Neural cell (in vitro differentiated cells): ENCODE results near the gene SIDT1. TPM values are rescaled to one million over a fixed set of nuclear protein-coding genes. Genes with fewer than 3 reads are reported as not detected.

Experiments
- H2AFZ ChIP-seq: fragments of 200-600, 300-800 bp; sonication (generic), shearing (Covaris generic); 2 replicates; pipeline ENCODE4 v1.6.0; 2014; ENCODE audit warnings: low read depth, mild to moderate bottlenecking, antibody characterized with exemption, low read length, moderate library complexity
- H3F3A ChIP-seq: fragments of 200-600 bp; shearing (Covaris generic); 2 replicates; pipeline ENCODE4 v1.6.1; 2016; ENCODE audit warnings: mild to moderate bottlenecking, moderate library complexity, mixed read lengths, antibody characterized with exemption, low read length; ENCODE audit not compliant: insufficient read depth, poor library complexity, severe bottlenecking
- H3K27ac ChIP-seq: fragments of 200-600, 300-800 bp; sonication (generic), shearing (Covaris generic); 2 replicates; pipeline ENCODE4 v1.5.1; 2014; ENCODE audit warnings: mild to moderate bottlenecking, low read length, moderate library complexity
- H3K27me3 ChIP-seq: fragments of 300-800, 200-600 bp; sonication (generic), shearing (Covaris generic); 2 replicates; pipeline ENCODE4 v1.6.0; 2014; ENCODE audit warnings: mild to moderate bottlenecking, low read depth, low read length, moderate library complexity; ENCODE audit not compliant: insufficient read depth
- H3K36me3 ChIP-seq: fragments of 300-800, 200-600 bp; sonication (generic), shearing (Covaris generic); 2 replicates; pipeline ENCODE4 v1.5.1; 2014; ENCODE audit warnings: mild to moderate bottlenecking, antibody characterized with exemption, low read length, moderate library complexity; ENCODE audit not compliant: insufficient read depth
- H3K4me2 ChIP-seq: fragments of 300-800, 200-600 bp; sonication (generic), shearing (Covaris generic); 2 replicates; pipeline ENCODE4 v1.6.0; 2014; ENCODE audit warnings: mild to moderate bottlenecking, low read length
- H3K4me3 ChIP-seq: fragments of 300-800, 200-600 bp; sonication (generic), shearing (Covaris generic); 2 replicates; pipeline ENCODE4 v1.5.1; 2014; ENCODE audit warnings: mild to moderate bottlenecking, low read length, moderate library complexity
- H3K79me2 ChIP-seq: fragments of 200-600 bp; shearing (Covaris generic); replicated peaks from 2 replicates; pipeline ENCODE4 v1.6.0; 2014; ENCODE audit warnings: mild to moderate bottlenecking, low read length, moderate library complexity; ENCODE audit not compliant: insufficient read depth
- H3K9ac ChIP-seq: fragments of 300-800, 200-600 bp; sonication (generic), shearing (Covaris generic); 2 replicates; pipeline ENCODE4 v1.6.1; 2016; ENCODE audit warnings: mild to moderate bottlenecking, low read length, mixed read lengths
- H3K9me2 ChIP-seq: fragments of 200-600 bp; shearing (Covaris generic); 2 replicates; pipeline ENCODE4 v1.6.1; 2016; ENCODE audit warnings: mild to moderate bottlenecking, low read length, mixed read lengths; ENCODE audit not compliant: insufficient read depth
- H3K9me3 ChIP-seq: fragments of 200-600, 300-800 bp; sonication (generic), shearing (Covaris generic); 2 replicates; pipeline ENCODE4 v1.6.1; 2016; ENCODE audit warnings: mild to moderate bottlenecking, mixed run types, low read length, moderate library complexity, mixed read lengths
- H4K20me1 ChIP-seq: fragments of 200-600 bp; shearing (Covaris generic); 2 replicates; pipeline ENCODE4 v1.6.1; 2016; ENCODE audit warnings: mild to moderate bottlenecking, mixed run types; ENCODE audit not compliant: insufficient read depth
- EP300 ChIP-seq: fragments of 450-650 bp; conservative IDR thresholded peaks from 2 replicates; pipeline ENCODE4 v1.6.1; 2014; ENCODE audit warnings: antibody characterized with exemption, mild to moderate bottlenecking, moderate library complexity; ENCODE audit not compliant: poor library complexity, severe bottlenecking
- EZH2 ChIP-seq: fragments of 200-600, 300-800 bp; shearing (Covaris generic), sonication (generic); IDR thresholded peaks from 2 replicates; pipeline ENCODE4 v1.6.1; 2014; ENCODE audit warnings: antibody characterized with exemption, low read length, borderline replicate concordance, mild to moderate bottlenecking; ENCODE audit not compliant: insufficient read depth, poor library complexity, severe bottlenecking
- MXI1 ChIP-seq: fragments of 450-650 bp; conservative IDR thresholded peaks from 2 replicates; pipeline ENCODE4 v1.6.1; 2014; ENCODE audit warnings: antibody characterized with exemption, mild to moderate bottlenecking; ENCODE audit not compliant: poor library complexity, severe bottlenecking
- POLR2AphosphoS5 ChIP-seq: IDR thresholded peaks from 2 replicates; pipeline ENCODE4 v1.6.1; 2012
- RAD21 ChIP-seq: fragments of 450-650 bp; conservative IDR thresholded peaks from 2 replicates; pipeline ENCODE4 v1.6.1; 2014; ENCODE audit warnings: antibody characterized with exemption, mild to moderate bottlenecking, moderate library complexity
- SMC3 ChIP-seq: fragments of 450-650 bp; conservative IDR thresholded peaks from 2 replicates; pipeline ENCODE4 v1.6.1; 2014; ENCODE audit warnings: antibody characterized with exemption, mild to moderate bottlenecking, moderate library complexity; ENCODE audit not compliant: poor library complexity
- TAF1 ChIP-seq: IDR thresholded peaks from 2 replicates; pipeline ENCODE4 v1.6.1; 2012; ENCODE audit warnings: low read depth
- polyA plus RNA-seq: library from polyadenylated mRNA; depleted of rRNA; stranded (reverse); fragments of >200 nt; gene quantifications from 2 replicates; pipeline ENCODE4 v1.2.3, GENCODE V29; 2014
- TF ChIP-seq, protein P1 (sequence below): IDR thresholded peaks from 2 replicates; pipeline ENCODE4 v1.6.1; 2012; ENCODE audit warnings: borderline replicate concordance
- TF ChIP-seq, protein P2 (sequence below): fragments of 450-650 bp; IDR thresholded peaks from 2 replicates; pipeline ENCODE4 v1.5.1; 2014; ENCODE audit warnings: antibody characterized with exemption, mild to moderate bottlenecking, moderate library complexity; ENCODE audit not compliant: poor library complexity, severe bottlenecking

SIDT1 gene
- polyA plus RNA-seq, 1 donor from 2014 or later, result 0.22 TPM

DNA sequence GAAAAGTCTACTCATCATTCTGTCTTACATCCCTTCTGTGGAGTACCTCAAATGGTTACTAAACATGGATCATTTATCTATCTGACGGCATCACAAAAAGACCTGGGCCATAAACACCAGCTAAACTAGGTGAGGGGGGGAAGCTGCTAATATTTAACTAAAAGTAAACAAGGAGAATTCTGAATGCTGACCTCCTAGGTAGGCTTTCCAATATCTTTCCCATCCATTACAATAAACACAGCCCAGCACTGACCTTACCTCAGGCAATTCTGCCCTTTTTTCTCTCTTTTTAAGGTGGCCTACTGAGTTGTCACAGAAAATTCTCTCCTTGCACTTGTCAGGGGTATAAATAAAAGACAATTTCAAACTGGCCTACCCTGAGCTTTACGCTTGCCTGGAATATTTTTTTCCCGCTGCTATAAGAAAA lies 131.0 kb downstream of the SIDT1 start:
- no peak overlapping the region for H3K9ac ChIP-seq

DNA sequence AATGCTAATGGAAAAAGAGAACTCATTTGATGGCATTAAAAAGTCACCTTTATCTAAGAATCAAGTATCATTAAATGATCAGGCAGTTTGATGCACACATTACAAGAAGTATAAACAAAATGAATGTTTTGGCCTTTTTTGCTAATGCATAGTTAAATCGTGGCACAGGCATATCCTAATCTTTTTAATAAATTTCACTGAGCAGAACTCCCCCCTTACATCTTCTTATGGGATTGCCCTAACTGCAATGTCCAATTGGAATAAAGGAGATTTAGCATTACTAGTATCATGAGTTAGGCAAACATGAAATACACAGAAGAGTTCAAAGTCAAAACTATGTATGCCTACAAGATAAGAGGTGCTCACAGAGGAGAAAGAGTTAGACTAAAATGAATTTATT lies 131.4 kb downstream of the SIDT1 start:
- Histone ChIP-seq H3K4me3 (no peak overlapping the region), H2AFZ (no peak overlapping the region), H3K4me2 (no peak overlapping the region), H3K9me3 (no peaks in the 10 kb centered on the region), H3K79me2 (no peaks in the 10 kb centered on the region), H4K20me1 (no peaks in the 10 kb centered on the region), H3K36me3 (peaks cover under 1% of the 10 kb centered on the region), H3K9ac (no peak overlapping the region), H3K27ac (no peak overlapping the region), H3K27me3 (no peaks in the 10 kb centered on the region), H3F3A (no peaks in the 10 kb centered on the region), H3K9me2 (no peaks in the 10 kb centered on the region)
- TF ChIP-seq EZH2, result no peak
- TF ChIP-seq MXI1, result no peak
- no peak for TF ChIP-seq EP300
- TF ChIP-seq, protein P1, sequence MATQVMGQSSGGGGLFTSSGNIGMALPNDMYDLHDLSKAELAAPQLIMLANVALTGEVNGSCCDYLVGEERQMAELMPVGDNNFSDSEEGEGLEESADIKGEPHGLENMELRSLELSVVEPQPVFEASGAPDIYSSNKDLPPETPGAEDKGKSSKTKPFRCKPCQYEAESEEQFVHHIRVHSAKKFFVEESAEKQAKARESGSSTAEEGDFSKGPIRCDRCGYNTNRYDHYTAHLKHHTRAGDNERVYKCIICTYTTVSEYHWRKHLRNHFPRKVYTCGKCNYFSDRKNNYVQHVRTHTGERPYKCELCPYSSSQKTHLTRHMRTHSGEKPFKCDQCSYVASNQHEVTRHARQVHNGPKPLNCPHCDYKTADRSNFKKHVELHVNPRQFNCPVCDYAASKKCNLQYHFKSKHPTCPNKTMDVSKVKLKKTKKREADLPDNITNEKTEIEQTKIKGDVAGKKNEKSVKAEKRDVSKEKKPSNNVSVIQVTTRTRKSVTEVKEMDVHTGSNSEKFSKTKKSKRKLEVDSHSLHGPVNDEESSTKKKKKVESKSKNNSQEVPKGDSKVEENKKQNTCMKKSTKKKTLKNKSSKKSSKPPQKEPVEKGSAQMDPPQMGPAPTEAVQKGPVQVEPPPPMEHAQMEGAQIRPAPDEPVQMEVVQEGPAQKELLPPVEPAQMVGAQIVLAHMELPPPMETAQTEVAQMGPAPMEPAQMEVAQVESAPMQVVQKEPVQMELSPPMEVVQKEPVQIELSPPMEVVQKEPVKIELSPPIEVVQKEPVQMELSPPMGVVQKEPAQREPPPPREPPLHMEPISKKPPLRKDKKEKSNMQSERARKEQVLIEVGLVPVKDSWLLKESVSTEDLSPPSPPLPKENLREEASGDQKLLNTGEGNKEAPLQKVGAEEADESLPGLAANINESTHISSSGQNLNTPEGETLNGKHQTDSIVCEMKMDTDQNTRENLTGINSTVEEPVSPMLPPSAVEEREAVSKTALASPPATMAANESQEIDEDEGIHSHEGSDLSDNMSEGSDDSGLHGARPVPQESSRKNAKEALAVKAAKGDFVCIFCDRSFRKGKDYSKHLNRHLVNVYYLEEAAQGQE, result no peak
- TF ChIP-seq TAF1, result no peak
- TF ChIP-seq SMC3, result no peak
- TF ChIP-seq POLR2AphosphoS5, result no peak
- no peak for TF ChIP-seq RAD21
- TF ChIP-seq, protein P2, sequence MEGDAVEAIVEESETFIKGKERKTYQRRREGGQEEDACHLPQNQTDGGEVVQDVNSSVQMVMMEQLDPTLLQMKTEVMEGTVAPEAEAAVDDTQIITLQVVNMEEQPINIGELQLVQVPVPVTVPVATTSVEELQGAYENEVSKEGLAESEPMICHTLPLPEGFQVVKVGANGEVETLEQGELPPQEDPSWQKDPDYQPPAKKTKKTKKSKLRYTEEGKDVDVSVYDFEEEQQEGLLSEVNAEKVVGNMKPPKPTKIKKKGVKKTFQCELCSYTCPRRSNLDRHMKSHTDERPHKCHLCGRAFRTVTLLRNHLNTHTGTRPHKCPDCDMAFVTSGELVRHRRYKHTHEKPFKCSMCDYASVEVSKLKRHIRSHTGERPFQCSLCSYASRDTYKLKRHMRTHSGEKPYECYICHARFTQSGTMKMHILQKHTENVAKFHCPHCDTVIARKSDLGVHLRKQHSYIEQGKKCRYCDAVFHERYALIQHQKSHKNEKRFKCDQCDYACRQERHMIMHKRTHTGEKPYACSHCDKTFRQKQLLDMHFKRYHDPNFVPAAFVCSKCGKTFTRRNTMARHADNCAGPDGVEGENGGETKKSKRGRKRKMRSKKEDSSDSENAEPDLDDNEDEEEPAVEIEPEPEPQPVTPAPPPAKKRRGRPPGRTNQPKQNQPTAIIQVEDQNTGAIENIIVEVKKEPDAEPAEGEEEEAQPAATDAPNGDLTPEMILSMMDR, result no peak

More for the DNA sequence above, 131.0 kb downstream of the SIDT1 start:
- no peaks in the 10 kb centered on the region for H3K27me3 ChIP-seq
- H3K9me2 ChIP-seq, result no peaks in the 10 kb centered on the region
- no peak overlapping the region for H3K4me2 ChIP-seq
- no peaks in the 10 kb centered on the region for H3K9me3 ChIP-seq
- H2AFZ ChIP-seq, result no peak overlapping the region
- no peak overlapping the region for H3K4me3 ChIP-seq
- TF ChIP-seq RAD21 (no peak), SMC3 (no peak)
- TF ChIP-seq, protein P1, result no peak
- H3F3A ChIP-seq, result no peaks in the 10 kb centered on the region
- peaks cover 4% of the 10 kb centered on the region for H3K36me3 ChIP-seq
- H3K27ac ChIP-seq, result no peak overlapping the region
- H4K20me1 ChIP-seq, result no peaks in the 10 kb centered on the region
- H3K79me2 ChIP-seq, result no peaks in the 10 kb centered on the region
